Testis (tissue), 2 donors: Measurements from ENCODE around the gene ST3GAL6.

ENCODE experiments used
- CTCF ChIP-seq, 3 experiments: fragments of 450-650 bp in 2 of 3; fragments of 200-600 bp in 1 of 3; sonication (generic) in 1 of 3; IDR thresholded peaks; one replicate each; pipeline ENCODE4 v1.5.1; 2016 to 2019; ENCODE audit warnings: antibody characterized with exemption in 3 of 3, mild to moderate bottlenecking in 2 of 3, moderate library complexity in 1 of 3
- POLR2A ChIP-seq: fragments of 450-650 bp; IDR thresholded peaks from one replicate; pipeline ENCODE4 v1.6.1; 2017; ENCODE audit warnings: antibody characterized with exemption, mild to moderate bottlenecking, moderate library complexity

DNA sequence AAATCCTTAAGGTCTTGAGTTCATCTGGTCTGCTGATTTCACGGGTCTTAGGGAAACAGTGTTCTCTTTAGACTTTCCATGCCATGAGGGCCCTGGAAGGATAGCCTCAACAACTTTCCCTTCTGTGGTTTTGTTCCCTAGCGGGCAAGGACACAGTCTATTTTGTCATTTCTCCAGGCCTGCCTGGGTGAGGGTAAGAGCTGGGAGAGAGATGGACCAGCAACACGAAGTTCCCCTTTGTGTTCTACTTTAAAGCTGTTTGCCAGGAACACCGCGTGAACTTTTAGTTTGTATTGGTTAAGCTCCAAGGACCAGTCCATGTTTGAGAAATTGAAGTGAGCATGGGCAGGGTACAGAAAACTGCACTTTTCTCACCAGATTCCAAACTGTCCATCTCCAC is 20.9 kb downstream of the ST3GAL6 start:
- no peak for TF ChIP-seq POLR2A
- TF ChIP-seq CTCF (IDR thresholded peaks at IDR 0.05): no peak
